GM23248 (cell line): ENCODE measurements around the gene PCDHA1. TPM values are rescaled to one million over a fixed set of nuclear protein-coding genes. Genes with fewer than 3 reads are reported as not detected.
A peak's percentile ranks its signal among the peaks of the same experiment; 100 is the strongest.

Source experiments
- DNase-seq: peaks from one replicate; pipeline ENCODE4 v3.0.0-alpha.2; 2015
- H2AFZ ChIP-seq: fragments of 200-600 bp; sonication (generic); 2 replicates; pipeline ENCODE4 v1.6.1; 2016; ENCODE audit warnings: antibody characterized with exemption
- H3F3A ChIP-seq: fragments of 200-600 bp; sonication (generic); 2 replicates; pipeline ENCODE4 v1.6.1; 2016; ENCODE audit warnings: mild to moderate bottlenecking, antibody characterized with exemption, mixed run types; ENCODE audit not compliant: insufficient read depth
- H3K27ac ChIP-seq: fragments of 200-600 bp; sonication (generic); 2 replicates; pipeline ENCODE4 v1.5.1; 2016; ENCODE audit warnings: mild to moderate bottlenecking
- H3K27me3 ChIP-seq: fragments of 200-600 bp; sonication (generic); replicated peaks from 2 replicates; pipeline ENCODE4 v1.6.1; 2016; ENCODE audit warnings: mild to moderate bottlenecking; ENCODE audit not compliant: insufficient read depth
- H3K36me3 ChIP-seq: fragments of 200-600 bp; sonication (generic); 2 replicates; pipeline ENCODE4 v1.6.1; 2016; ENCODE audit warnings: low read depth, mild to moderate bottlenecking
- H3K4me1 ChIP-seq: fragments of 200-600 bp; sonication (generic); 2 replicates; pipeline ENCODE4 v1.6.1; 2016; ENCODE audit warnings: mild to moderate bottlenecking; ENCODE audit not compliant: insufficient read depth
- H3K4me2 ChIP-seq: fragments of 200-600 bp; sonication (generic); one replicate; pipeline ENCODE4 v1.6.1; 2016; ENCODE audit warnings: mild to moderate bottlenecking; ENCODE audit not compliant: unreplicated experiment
- H3K4me3 ChIP-seq: fragments of 200-600 bp; sonication (generic); 2 replicates; pipeline ENCODE4 v1.5.1; 2016; ENCODE audit warnings: mild to moderate bottlenecking
- H3K79me2 ChIP-seq: fragments of 200-600 bp; sonication (generic); 2 replicates; pipeline ENCODE4 v1.6.1; 2016; ENCODE audit warnings: mild to moderate bottlenecking; ENCODE audit not compliant: insufficient read depth
- H3K9ac ChIP-seq: fragments of 200-600 bp; sonication (generic); 2 replicates; pipeline ENCODE4 v1.6.1; 2016; ENCODE audit warnings: mild to moderate bottlenecking
- H3K9me2 ChIP-seq: fragments of 200-600 bp; sonication (generic); 2 replicates; pipeline ENCODE4 v1.6.1; 2016; ENCODE audit warnings: mixed run types, mild to moderate bottlenecking, moderate library complexity; ENCODE audit not compliant: insufficient read depth
- H3K9me3 ChIP-seq: fragments of 200-600 bp; sonication (generic); one replicate; pipeline ENCODE4 v1.6.1; 2017; ENCODE audit warnings: low read depth
- H4K20me1 ChIP-seq: fragments of 200-600 bp; sonication (generic); 2 replicates; pipeline ENCODE4 v1.6.0; 2016; ENCODE audit not compliant: insufficient read depth
- EZH2 ChIP-seq: fragments of 200-600 bp; sonication (generic); IDR thresholded peaks from 2 replicates; pipeline ENCODE4 v1.6.1; 2018; ENCODE audit warnings: antibody characterized with exemption, mild to moderate bottlenecking; ENCODE audit not compliant: insufficient read depth, poor library complexity, severe bottlenecking
- EZH2phosphoT487 ChIP-seq: fragments of 200-600 bp; sonication (generic); IDR thresholded peaks from 2 replicates; pipeline ENCODE4 v1.6.1; 2018; ENCODE audit warnings: antibody characterized with exemption, moderate library complexity, mild to moderate bottlenecking, low read depth; ENCODE audit not compliant: insufficient read depth
- WGBS, 2 experiments: methylation state at CpG; one replicate each; pipeline ENCODE4 v1.1.6; 2015 to 2017; ENCODE audit warnings: low lambda C conversion rate in 2 of 2, low coverage in 1 of 2; ENCODE audit errors: missing lambda C conversion rate in 2 of 2; 5-methylcytosine and 5-hydroxymethylcytosine counted together
- in situ Hi-C: fragments of 300-500 bp; cut with MboI; formaldehyde crosslinking; loops from 2 replicates; pipeline ENCODE4 v1.15.0; 2020
- polyA plus RNA-seq: library from polyadenylated mRNA; unstranded; fragments of >200 nt; fragmentation: Nextera tagmentation; extraction: Ambion mirVana; gene quantifications from 2 replicates; pipeline ENCODE4 v1.2.1, GENCODE V29; 2016
- total RNA-seq: library from RNA; depleted of rRNA; stranded (reverse); fragments of >200 nt; shearing (Covaris generic); gene quantifications from 2 replicates; pipeline ENCODE4 v1.2.3, GENCODE V29; 2014

The PCDHA1 gene
- total and polyA plus RNA-seq, 2 experiments from 2014 or later = not detected

- in situ Hi-C loops = no loop called here
- no peaks in the 10 kb centered on the region for H3F3A ChIP-seq
Measured at GRCh38 chr5:140855772-140856674, 70.1 kb downstream of the PCDHA1 start, which contains the start of gene PCDHA10. PCDHA10 (plus strand) TSS chr5:140855897; CDS start chr5:140856049, 152 bp downstream.

DNA sequence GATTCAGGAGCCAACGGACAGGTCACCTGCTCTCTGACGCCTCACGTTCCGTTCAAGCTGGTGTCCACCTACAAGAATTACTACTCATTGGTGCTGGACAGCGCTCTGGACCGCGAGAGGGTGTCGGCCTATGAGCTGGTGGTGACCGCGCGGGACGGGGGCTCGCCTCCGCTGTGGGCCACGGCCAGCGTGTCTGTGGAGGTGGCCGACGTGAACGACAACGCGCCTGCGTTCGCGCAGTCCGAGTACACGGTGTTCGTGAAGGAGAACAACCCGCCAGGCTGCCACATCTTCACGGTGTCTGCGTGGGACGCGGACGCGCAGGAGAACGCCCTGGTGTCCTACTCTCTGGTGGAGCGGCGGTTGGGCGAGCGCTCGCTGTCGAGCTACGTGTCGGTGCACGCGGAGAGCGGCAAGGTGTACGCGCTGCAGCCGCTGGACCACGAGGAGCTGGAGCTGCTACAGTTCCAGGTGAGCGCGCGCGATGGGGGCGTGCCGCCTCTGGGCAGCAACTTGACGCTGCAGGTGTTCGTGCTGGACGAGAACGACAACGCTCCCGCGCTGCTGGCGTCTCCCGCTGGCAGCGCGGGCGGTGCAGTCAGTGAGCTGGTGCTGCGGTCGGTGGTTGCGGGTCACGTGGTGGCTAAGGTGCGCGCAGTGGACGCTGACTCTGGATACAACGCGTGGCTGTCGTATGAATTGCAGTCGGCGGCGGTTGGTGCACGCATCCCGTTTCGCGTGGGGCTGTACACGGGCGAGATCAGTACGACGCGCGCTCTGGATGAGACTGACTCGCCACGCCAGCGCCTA is 71.4 kb downstream of the PCDHA1 start:
- no peaks in the 10 kb centered on the region for H3K4me1 ChIP-seq
- no peak overlapping the region for H3K4me3 ChIP-seq
- no peaks in the 10 kb centered on the region for H4K20me1 ChIP-seq
- H3K27ac ChIP-seq = no peak overlapping the region
- no peaks in the 10 kb centered on the region for H3K79me2 ChIP-seq
- no peak overlapping the region for H3K9ac ChIP-seq
- no peaks in the 10 kb centered on the region for H3K27me3 ChIP-seq
- no peaks in the 10 kb centered on the region for H3K36me3 ChIP-seq
- in situ Hi-C loops = no loop called here
- H3K9me2 ChIP-seq = no peaks in the 10 kb centered on the region
- H2AFZ ChIP-seq = no peak overlapping the region
- no peak overlapping the region for H3K4me2 ChIP-seq
- no peak for TF ChIP-seq EZH2
- TF ChIP-seq EZH2phosphoT487 = no peak
- 50 to 52% methylated on average over 71 to 94 of the region's 94 CpGs for WGBS, 2 experiments
- DNase-seq = no peak
- H3K9me3 ChIP-seq = peaks cover 2% of the 10 kb centered on the region
- H3F3A ChIP-seq = no peaks in the 10 kb centered on the region

More at GRCh38 chr5:140855772-140856674, 70.1 kb downstream of the PCDHA1 start, which contains the start of gene PCDHA10:
- peak within 1 kb of the TSS; percentile 37 for H2AFZ ChIP-seq
- H3K27me3 ChIP-seq = no peaks in the 10 kb centered on the region
- WGBS, 2 experiments = 19 to 24% methylated on average over 43 of the region's 44 CpGs
- H3K36me3 ChIP-seq = no peaks in the 10 kb centered on the region
- H4K20me1 ChIP-seq = no peaks in the 10 kb centered on the region
- no peaks in the 10 kb centered on the region for H3K79me2 ChIP-seq
- peak within 1 kb of the TSS; percentile 32 for H3K4me3 ChIP-seq
- no peaks in the 10 kb centered on the region for H3K4me1 ChIP-seq
- peak; percentile 41 for DNase-seq
- no peaks in the 10 kb centered on the region for H3K9me2 ChIP-seq
- H3K9ac ChIP-seq = peak within 1 kb of the TSS; percentile 24; the same call in 1 of the 2 replicates
- H3K4me2 ChIP-seq = no peak within 1 kb of the TSS
- no peak within 1 kb of the TSS for H3K27ac ChIP-seq
- TF ChIP-seq EZH2phosphoT487 (no peak), EZH2 (no peak)
- H3K9me3 ChIP-seq = peaks cover 2% of the 10 kb centered on the region

GRCh38 chr5:140857987-140858240 is 72.0 kb downstream of the PCDHA1 start:
- no peaks in the 10 kb centered on the region for H3K9me2 ChIP-seq
- no peak overlapping the region for H3K27ac ChIP-seq
- in situ Hi-C loops = no loop called here
- DNase-seq = no peak
- H3F3A ChIP-seq = no peaks in the 10 kb centered on the region
- no peaks in the 10 kb centered on the region for H4K20me1 ChIP-seq
- H3K9ac ChIP-seq = no peak overlapping the region
- no peak for TF ChIP-seq EZH2
- TF ChIP-seq EZH2phosphoT487 = no peak
- H3K4me2 ChIP-seq = no peak overlapping the region
- WGBS, 2 experiments = 47 to 52% methylated on average over 17 to 22 of the region's 22 CpGs
- H2AFZ ChIP-seq = no peak overlapping the region
- H3K36me3 ChIP-seq = no peaks in the 10 kb centered on the region
- H3K79me2 ChIP-seq = no peaks in the 10 kb centered on the region
- H3K4me1 ChIP-seq = no peaks in the 10 kb centered on the region
- H3K9me3 ChIP-seq = peaks cover 2% of the 10 kb centered on the region
- H3K27me3 ChIP-seq = no peaks in the 10 kb centered on the region
- no peak overlapping the region for H3K4me3 ChIP-seq

GRCh38 chr5:140862441-140863295 is 76.7 kb downstream of the PCDHA1 start:
- in situ Hi-C loops = no loop called here
- no peak for TF ChIP-seq EZH2
- H3K9me3 ChIP-seq = peaks cover 2% of the 10 kb centered on the region
- H3K4me2 ChIP-seq = no peak overlapping the region
- H3F3A ChIP-seq = no peaks in the 10 kb centered on the region
- no peak overlapping the region for H2AFZ ChIP-seq
- no peaks in the 10 kb centered on the region for H3K27me3 ChIP-seq
- H3K9me2 ChIP-seq = no peaks in the 10 kb centered on the region
- no peaks in the 10 kb centered on the region for H3K79me2 ChIP-seq
- no peak overlapping the region for H3K4me3 ChIP-seq
- no peaks in the 10 kb centered on the region for H3K36me3 ChIP-seq
- 45 to 52% methylated on average over 76 of the region's 76 CpGs for WGBS, 2 experiments
- DNase-seq = no peak
- no peaks in the 10 kb centered on the region for H4K20me1 ChIP-seq
- no peak overlapping the region for H3K27ac ChIP-seq
- H3K9ac ChIP-seq = no peak overlapping the region
- H3K4me1 ChIP-seq = no peaks in the 10 kb centered on the region
